ENCODE measurements around the gene PLS1.

DNA sequence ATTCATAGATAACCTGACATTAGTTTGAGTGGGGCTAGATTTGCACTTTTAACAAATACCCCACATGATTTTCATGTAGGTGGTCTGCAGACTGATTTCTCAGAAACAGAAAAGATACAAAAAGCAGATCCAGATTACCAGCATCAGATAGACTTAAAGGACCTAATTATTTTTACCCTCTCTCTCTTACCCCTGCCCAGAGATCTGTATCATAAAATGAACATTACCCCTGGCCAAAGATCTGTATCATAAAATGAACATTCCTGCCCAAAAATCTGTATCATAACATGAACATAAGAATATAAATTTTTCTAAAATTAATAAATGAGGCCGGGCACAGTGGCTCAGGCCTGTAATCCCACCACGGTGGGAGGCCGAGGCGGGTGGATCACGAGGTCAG, 113.0 kb downstream of the PLS1 start:
- no peak for TF ChIP-seq CTCF (IDR thresholded peaks at IDR 0.05; ENCODE audit: low read length)
- no peak for TF ChIP-seq EZH2 (IDR thresholded peaks at IDR 0.05; ENCODE audit: borderline replicate concordance, low read length)
